ENCODE data around the gene APOE. TPM values are rescaled to one million over a fixed set of nuclear protein-coding genes. Genes with fewer than 3 reads are reported as not detected.

APOE gene
- total RNA-seq, 4 donors from 2014 or later: 5.7 to 141 (median 20.7) TPM

GRCh38 chr19:44957526-44957925 is 51.9 kb downstream of the APOE start:
- 74 to 77% methylated on average over 4 to 6 of the region's 7 CpGs for WGBS, 2 donors
- TF ChIP-seq, protein P1, sequence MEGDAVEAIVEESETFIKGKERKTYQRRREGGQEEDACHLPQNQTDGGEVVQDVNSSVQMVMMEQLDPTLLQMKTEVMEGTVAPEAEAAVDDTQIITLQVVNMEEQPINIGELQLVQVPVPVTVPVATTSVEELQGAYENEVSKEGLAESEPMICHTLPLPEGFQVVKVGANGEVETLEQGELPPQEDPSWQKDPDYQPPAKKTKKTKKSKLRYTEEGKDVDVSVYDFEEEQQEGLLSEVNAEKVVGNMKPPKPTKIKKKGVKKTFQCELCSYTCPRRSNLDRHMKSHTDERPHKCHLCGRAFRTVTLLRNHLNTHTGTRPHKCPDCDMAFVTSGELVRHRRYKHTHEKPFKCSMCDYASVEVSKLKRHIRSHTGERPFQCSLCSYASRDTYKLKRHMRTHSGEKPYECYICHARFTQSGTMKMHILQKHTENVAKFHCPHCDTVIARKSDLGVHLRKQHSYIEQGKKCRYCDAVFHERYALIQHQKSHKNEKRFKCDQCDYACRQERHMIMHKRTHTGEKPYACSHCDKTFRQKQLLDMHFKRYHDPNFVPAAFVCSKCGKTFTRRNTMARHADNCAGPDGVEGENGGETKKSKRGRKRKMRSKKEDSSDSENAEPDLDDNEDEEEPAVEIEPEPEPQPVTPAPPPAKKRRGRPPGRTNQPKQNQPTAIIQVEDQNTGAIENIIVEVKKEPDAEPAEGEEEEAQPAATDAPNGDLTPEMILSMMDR (IDR thresholded peaks at IDR 0.05): no peak
- TF ChIP-seq POLR2A (IDR thresholded peaks at IDR 0.05): no peak
- intact Hi-C loops (cut with DNase I): no loop called here

GRCh38 chr19:44958090-44958489 is 52.5 kb downstream of the APOE start:
- 74 to 77% methylated on average over 9 of the region's 9 CpGs for WGBS, 2 donors
- H3K36me3 ChIP-seq: peaks cover 0 to 36% (median 4%) of the 10 kb centered on the region in 3 donors
- intact Hi-C loops (cut with DNase I): no loop called here
- no peak overlapping the region for H3K4me3 ChIP-seq
- no peak for DNase-seq
- H3K27me3 ChIP-seq: no peaks in the 10 kb centered on the region
- H3K4me1 ChIP-seq: peaks cover 25 to 49% (median 37%) of the 10 kb centered on the region in 3 donors
- no peaks in the 10 kb centered on the region for H3K9me3 ChIP-seq
- TF ChIP-seq, protein P1 (IDR thresholded peaks at IDR 0.05): no peak
- TF ChIP-seq POLR2A (IDR thresholded peaks at IDR 0.05): no peak
- H3K27ac ChIP-seq: no peak overlapping the region

More at GRCh38 chr19:44957526-44957925, 51.9 kb downstream of the APOE start:
- H3K27ac ChIP-seq: no peak overlapping the region
- H3K36me3 ChIP-seq: peaks cover 0 to 30% (median 2%) of the 10 kb centered on the region in 3 donors
- peaks cover 25 to 49% (median 37%) of the 10 kb centered on the region in 3 donors for H3K4me1 ChIP-seq
- no peaks in the 10 kb centered on the region for H3K27me3 ChIP-seq
- no peaks in the 10 kb centered on the region for H3K9me3 ChIP-seq
- no peak for DNase-seq
- H3K4me3 ChIP-seq: no peak overlapping the region

Other genes starting within 250 kb of the APOE start
- gene CEACAM19, start 234.3 kb upstream of the APOE start, total RNA-seq: 1 to 10 TPM; 2.3 to 7.6 (median 4.6) TPM
- not detected for gene CEACAM16, start 206.6 kb upstream of the APOE start, total RNA-seq
- gene BCL3, start 157.1 kb upstream of the APOE start, total RNA-seq: 10 to 100 TPM; 26.6 to 88.9 (median 51.4) TPM
- 10 to 100 TPM; 26.9 to 75.7 (median 49.1) TPM for gene CBLC, start 127.9 kb upstream of the APOE start, total RNA-seq
- 10 to 100 TPM in 3 of 4 donors, 1 to 10 TPM in 1; 7.2 to 24.8 (median 17.6) TPM for gene BCAM, start 96.7 kb upstream of the APOE start, total RNA-seq
- 100 to 1,000 TPM in 1 of 4 donors, 10 to 100 TPM in 3; 42.9 to 103 (median 60.9) TPM for gene NECTIN2, start 59.5 kb upstream of the APOE start, total RNA-seq
- gene TOMM40, start 14.5 kb upstream of the APOE start, total RNA-seq: 100 to 1,000 TPM in 1 of 4 donors, 10 to 100 TPM in 3; 64.7 to 142 (median 79.0) TPM
- gene APOC1, start 8.8 kb downstream of the APOE start, total RNA-seq: 1 to 10 TPM; 1.4 to 7.5 (median 4.1) TPM
- not detected for gene APOC4, start 36.4 kb downstream of the APOE start, total RNA-seq
- gene APOC2, start 40.3 kb downstream of the APOE start, total RNA-seq: 1 to 10 TPM in 1 of 4 donors, not detected in 3; 1.6 TPM
- gene CLPTM1, start 49.6 kb downstream of the APOE start, total RNA-seq: 10 to 100 TPM; 44.2 to 76.9 (median 56.3) TPM
- gene RELB, start 95.7 kb downstream of the APOE start, total RNA-seq: 10 to 100 TPM in 1 of 4 donors, 1 to 10 TPM in 3; 4.8 to 11.8 (median 7.6) TPM
- 100 to 1,000 TPM in 1 of 4 donors, 10 to 100 TPM in 3; 46.4 to 122 (median 64.0) TPM for gene CLASRP, start 133.2 kb downstream of the APOE start, total RNA-seq
- gene ZNF296, start 170.7 kb downstream of the APOE start, total RNA-seq: 10 to 100 TPM in 1 of 4 donors, 1 to 10 TPM in 3; 4.0 to 17.7 (median 4.5) TPM
- 10 to 100 TPM; 22.3 to 28.0 (median 25.4) TPM for gene GEMIN7, start 173.5 kb downstream of the APOE start, total RNA-seq
- gene PPP1R37, start 187.4 kb downstream of the APOE start, total RNA-seq: 10 to 100 TPM; 25.1 to 35.5 (median 30.8) TPM

Measured in esophagus squamous epithelium (tissue), 5 donors.